Fibroblast of lung (primary cell): ENCODE results near the gene DIO1. TPM values are rescaled to one million over a fixed set of nuclear protein-coding genes. Genes with fewer than 3 reads are reported as not detected.

ENCODE experiments used
- DNase-seq, 2 donors: peaks; one replicate each; pipeline versions ENCODE4 v3.0.0 to v3.0.0-alpha.2; 2010; ENCODE audit warnings: low read depth in 2 of 2
- H2AFZ ChIP-seq: 2 replicates; pipeline ENCODE4 v1.5.1; 2012; ENCODE audit warnings: low read length, control low read depth, inconsistent platforms
- H3K27ac ChIP-seq: 2 replicates; pipeline ENCODE4 v1.5.1; 2011; ENCODE audit warnings: low read length, control low read depth; ENCODE audit not compliant: insufficient read depth
- H3K27me3 ChIP-seq: 2 replicates; pipeline ENCODE4 v1.5.1; 2011; ENCODE audit warnings: mild to moderate bottlenecking, low read length; ENCODE audit not compliant: control insufficient read depth, insufficient read depth
- H3K36me3 ChIP-seq: 2 replicates; pipeline ENCODE4 v1.5.1; 2011; ENCODE audit warnings: low read length; ENCODE audit not compliant: control insufficient read depth, insufficient read depth
- H3K4me1 ChIP-seq: 2 replicates; pipeline ENCODE4 v1.5.1; 2011; ENCODE audit warnings: low read length; ENCODE audit not compliant: control insufficient read depth, insufficient read depth; ENCODE audit errors: extremely low read depth
- H3K4me2 ChIP-seq: 2 replicates; pipeline ENCODE4 v1.5.1; 2011; ENCODE audit warnings: low read length, control low read depth; ENCODE audit not compliant: insufficient read depth; ENCODE audit errors: extremely low read depth
- H3K4me3 ChIP-seq, 4 experiments: fragments of 200-600 bp in 1 of 4; sonication (generic) in 1 of 4; replicated peaks in 1 of 4; 2 replicates each; pipeline ENCODE4 v1.5.1; 2011 to 2016; ENCODE audit warnings: low read length in 4 of 4, low read depth in 3 of 4, mild to moderate bottlenecking in 3 of 4, control low read depth in 2 of 4, inconsistent platforms in 1 of 4, mixed read lengths in 1 of 4; ENCODE audit not compliant: insufficient read depth in 1 of 4; ENCODE audit errors: control extremely low read depth in 1 of 4
- H3K79me2 ChIP-seq: 2 replicates; pipeline ENCODE4 v1.5.1; 2012; ENCODE audit warnings: mild to moderate bottlenecking, low read length, inconsistent platforms; ENCODE audit not compliant: control insufficient read depth, insufficient read depth
- H3K9ac ChIP-seq: 2 replicates; pipeline ENCODE4 v1.5.1; 2011; ENCODE audit warnings: mild to moderate bottlenecking, low read length, control low read depth; ENCODE audit not compliant: insufficient read depth
- H3K9me3 ChIP-seq: 2 replicates; pipeline ENCODE4 v1.5.1; 2012; ENCODE audit warnings: low read depth, low read length; ENCODE audit not compliant: control insufficient read depth, insufficient read depth
- H4K20me1 ChIP-seq: 2 replicates; pipeline ENCODE4 v1.5.1; 2011; ENCODE audit warnings: low read length; ENCODE audit not compliant: control insufficient read depth, insufficient read depth; ENCODE audit errors: extremely low read depth
- EZH2 ChIP-seq: IDR thresholded peaks from 2 replicates; pipeline ENCODE4 v1.5.1; 2012; ENCODE audit warnings: low read length, control low read depth, mild to moderate bottlenecking; ENCODE audit errors: missing control alignments
- polyA plus RNA-seq, 2 donors: library from polyadenylated mRNA; depleted of rRNA in 1 of 2; stranded (reverse) in 1 of 2; unstranded in 1 of 2; fragments of >200 nt; gene quantifications; 2 replicates each; pipeline ENCODE4 v1.2.1, GENCODE V29; 2011 to 2012; ENCODE audit warnings: missing spikeins in 1 of 2
- total RNA-seq: library from RNA; depleted of rRNA; stranded (reverse); fragments of >200 nt; gene quantifications from 2 replicates; pipeline ENCODE4 v1.2.1, GENCODE V29; 2014
- TF ChIP-seq, protein P1 (sequence below), 2 donors: IDR thresholded peaks in 1 of 2; conservative IDR thresholded peaks in 1 of 2; 1 replicate in 1 of 2; 2 replicates in 1 of 2; pipeline ENCODE4 v1.5.1; 2011 to 2012; ENCODE audit warnings: low read length in 2 of 2, control low read depth in 1 of 2, inconsistent platforms in 1 of 2, low read depth in 1 of 2, mild to moderate bottlenecking in 1 of 2

DIO1 gene
- total and polyA plus RNA-seq, 2 donors (not counting 1 experiment from before 2014, with no cell fraction given), result not detected

DNA sequence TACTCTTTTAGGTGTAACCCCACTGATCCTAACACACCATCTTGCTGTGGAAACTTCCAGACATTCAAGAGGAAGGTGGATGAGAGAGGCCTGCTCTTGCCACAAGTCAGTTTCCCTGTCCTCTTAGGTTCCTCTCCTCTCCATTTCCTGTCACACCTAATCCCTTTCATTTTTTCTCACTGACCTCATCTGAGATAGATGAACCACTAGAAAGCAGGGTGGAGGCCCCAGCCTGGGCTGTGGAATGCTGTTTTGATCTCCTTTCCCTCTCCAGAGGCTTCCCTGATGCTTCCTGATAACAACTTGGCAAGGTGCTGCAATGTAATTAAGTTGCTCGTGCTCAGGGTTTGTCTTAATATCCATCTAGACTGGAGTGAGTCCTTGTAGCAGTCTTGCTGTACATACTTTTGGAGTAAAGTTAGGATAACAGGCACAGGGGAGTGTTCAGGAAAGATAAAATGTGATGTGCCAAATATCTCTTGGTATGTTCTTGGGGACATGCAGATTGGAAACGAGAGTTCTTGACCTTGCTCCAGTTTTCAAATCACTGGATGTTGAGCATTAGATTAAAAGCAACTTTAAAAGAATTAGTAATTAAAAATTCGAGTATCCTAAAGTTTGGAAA lies 63.3 kb downstream of the DIO1 start:
- H3K4me2 ChIP-seq, result peak overlapping the region; percentile 60
- H3K27me3 ChIP-seq, result no peaks in the 10 kb centered on the region
- no peak overlapping the region for H3K4me3 ChIP-seq
- H4K20me1 ChIP-seq, result no peaks in the 10 kb centered on the region
- H3K9ac ChIP-seq, result no peak overlapping the region
- peaks cover 7% of the 10 kb centered on the region for H3K4me1 ChIP-seq
- H3K36me3 ChIP-seq, result peaks cover 8% of the 10 kb centered on the region
- H2AFZ ChIP-seq, result no peak overlapping the region
- H3K9me3 ChIP-seq, result no peaks in the 10 kb centered on the region
- peak in 1 of 2 donors; percentile 75 for DNase-seq
- H3K79me2 ChIP-seq, result peaks cover 2% of the 10 kb centered on the region
- no peak for TF ChIP-seq EZH2
- TF ChIP-seq, protein P1, sequence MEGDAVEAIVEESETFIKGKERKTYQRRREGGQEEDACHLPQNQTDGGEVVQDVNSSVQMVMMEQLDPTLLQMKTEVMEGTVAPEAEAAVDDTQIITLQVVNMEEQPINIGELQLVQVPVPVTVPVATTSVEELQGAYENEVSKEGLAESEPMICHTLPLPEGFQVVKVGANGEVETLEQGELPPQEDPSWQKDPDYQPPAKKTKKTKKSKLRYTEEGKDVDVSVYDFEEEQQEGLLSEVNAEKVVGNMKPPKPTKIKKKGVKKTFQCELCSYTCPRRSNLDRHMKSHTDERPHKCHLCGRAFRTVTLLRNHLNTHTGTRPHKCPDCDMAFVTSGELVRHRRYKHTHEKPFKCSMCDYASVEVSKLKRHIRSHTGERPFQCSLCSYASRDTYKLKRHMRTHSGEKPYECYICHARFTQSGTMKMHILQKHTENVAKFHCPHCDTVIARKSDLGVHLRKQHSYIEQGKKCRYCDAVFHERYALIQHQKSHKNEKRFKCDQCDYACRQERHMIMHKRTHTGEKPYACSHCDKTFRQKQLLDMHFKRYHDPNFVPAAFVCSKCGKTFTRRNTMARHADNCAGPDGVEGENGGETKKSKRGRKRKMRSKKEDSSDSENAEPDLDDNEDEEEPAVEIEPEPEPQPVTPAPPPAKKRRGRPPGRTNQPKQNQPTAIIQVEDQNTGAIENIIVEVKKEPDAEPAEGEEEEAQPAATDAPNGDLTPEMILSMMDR (conservative IDR thresholded peaks at IDR 0.05 in 1 of 2, IDR thresholded peaks at IDR 0.05 in 1 of 2; ENCODE audit: low read depth in 1 of 2, low read length in 2 of 2), result no peak
- peak overlapping the region; percentile 39 for H3K27ac ChIP-seq

DNA sequence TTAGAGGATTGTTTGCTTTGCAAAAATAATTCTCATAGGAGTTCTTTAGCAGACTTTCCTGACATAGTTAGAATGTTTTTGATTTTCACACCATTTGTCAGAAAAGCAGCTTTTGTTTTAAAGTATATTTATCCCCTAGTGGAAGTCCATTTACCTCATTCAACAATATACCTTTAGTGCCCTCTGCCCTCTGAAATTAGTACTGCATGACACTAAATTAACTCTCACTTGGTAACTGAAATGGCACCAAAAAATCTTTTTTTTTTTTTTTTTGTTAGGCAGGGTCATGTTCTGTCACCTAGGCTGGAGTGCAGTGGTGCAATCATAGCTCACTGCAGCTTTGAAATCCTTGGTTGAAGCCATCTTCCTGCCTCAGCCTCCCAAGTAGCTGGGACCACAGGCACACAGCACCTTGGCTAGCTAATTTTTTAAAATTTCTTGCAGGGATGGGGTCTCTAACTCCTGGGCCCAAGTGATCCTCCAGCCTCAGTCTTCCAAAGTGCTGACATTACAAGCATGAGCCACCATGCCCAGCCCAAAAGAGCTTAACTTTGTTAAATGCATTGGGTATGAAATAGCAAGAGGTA lies 65.8 kb downstream of the DIO1 start:
- H3K4me2 ChIP-seq, result no peak overlapping the region
- peaks cover 7% of the 10 kb centered on the region for H3K4me1 ChIP-seq
- H3K4me3 ChIP-seq, result no peak overlapping the region
- no peak overlapping the region for H3K9ac ChIP-seq
- no peaks in the 10 kb centered on the region for H4K20me1 ChIP-seq
- H3K36me3 ChIP-seq, result peaks cover 13% of the 10 kb centered on the region
- H3K79me2 ChIP-seq, result peaks cover 2% of the 10 kb centered on the region
- H3K27ac ChIP-seq, result no peak overlapping the region
- TF ChIP-seq, protein P1 (conservative IDR thresholded peaks at IDR 0.05 in 1 of 2, IDR thresholded peaks at IDR 0.05 in 1 of 2; ENCODE audit: low read depth in 1 of 2, low read length in 2 of 2), result peak; percentile 17 to 47
- no peak for TF ChIP-seq EZH2
- peak in 1 of 2 donors; percentile 35 for DNase-seq
- no peaks in the 10 kb centered on the region for H3K9me3 ChIP-seq
- H3K27me3 ChIP-seq, result no peaks in the 10 kb centered on the region
- no peak overlapping the region for H2AFZ ChIP-seq

Other genes starting within 250 kb of the DIO1 start
- under 0.01 TPM in 1 of 2 replicates, not detected in the other for gene GLIS1, start 155.0 kb upstream of the DIO1 start, total RNA-seq
- gene GLIS1, start 155.0 kb upstream of the DIO1 start, polyA plus RNA-seq, result 0.05 and 0.11 TPM in 2 replicates
- gene NDC1, start 55.9 kb upstream of the DIO1 start, total RNA-seq, result 9.0 and 11.6 TPM in 2 replicates
- gene NDC1, start 55.9 kb upstream of the DIO1 start, polyA plus RNA-seq, result 14.3 and 27.1 TPM in 2 replicates
- 31.3 and 39.8 TPM in 2 replicates for gene YIPF1, start 4.4 kb upstream of the DIO1 start, total RNA-seq
- gene YIPF1, start 4.4 kb upstream of the DIO1 start, polyA plus RNA-seq, result 31.4 and 34.7 TPM in 2 replicates
- 18.7 and 27.6 TPM in 2 replicates for gene IFT25, start 51.5 kb downstream of the DIO1 start, total RNA-seq
- 37.6 and 40.4 TPM in 2 replicates for gene IFT25, start 51.5 kb downstream of the DIO1 start, polyA plus RNA-seq
- gene LRRC42, start 52.2 kb downstream of the DIO1 start, total RNA-seq, result 29.8 and 34.0 TPM in 2 replicates
- 40.5 and 50.2 TPM in 2 replicates for gene LRRC42, start 52.2 kb downstream of the DIO1 start, polyA plus RNA-seq
- gene LDLRAD1, start 124.0 kb downstream of the DIO1 start, total RNA-seq, result not detected in 2 replicates
- gene LDLRAD1, start 124.0 kb downstream of the DIO1 start, polyA plus RNA-seq, result not detected in 2 replicates
- 217 and 431 TPM in 2 replicates for gene TMEM59, start 159.0 kb downstream of the DIO1 start, total RNA-seq
- gene TMEM59, start 159.0 kb downstream of the DIO1 start, polyA plus RNA-seq, result 337 and 480 TPM in 2 replicates
- gene TCEANC2, start 159.4 kb downstream of the DIO1 start, total RNA-seq, result 3.6 and 4.0 TPM in 2 replicates
- 3.0 and 3.6 TPM in 2 replicates for gene TCEANC2, start 159.4 kb downstream of the DIO1 start, polyA plus RNA-seq